Duodenal mucosa (tissue), 2 donors: Measurements from ENCODE around the gene IGFBP2.

Experiments used
- H3K27ac ChIP-seq: one replicate; pipeline ENCODE4 v1.7.0; 2013; ENCODE audit warnings: low read depth, low read length
- H3K27me3 ChIP-seq, 2 donors: one replicate each; pipeline ENCODE4 v1.7.0; 2013; ENCODE audit warnings: low read length in 2 of 2, control low read depth in 1 of 2; ENCODE audit not compliant: insufficient read depth in 2 of 2, control insufficient read depth in 1 of 2
- H3K36me3 ChIP-seq, 2 donors: one replicate each; pipeline ENCODE4 v1.7.0; 2013; ENCODE audit warnings: low read length in 2 of 2, control low read depth in 1 of 2; ENCODE audit not compliant: insufficient read depth in 2 of 2, control insufficient read depth in 1 of 2
- H3K4me1 ChIP-seq, 2 donors: one replicate each; pipeline ENCODE4 v1.7.0; 2013; ENCODE audit warnings: low read length in 2 of 2, control low read depth in 1 of 2; ENCODE audit not compliant: insufficient read depth in 2 of 2, control insufficient read depth in 1 of 2
- H3K4me3 ChIP-seq, 2 donors: one replicate each; pipeline ENCODE4 v1.7.0; 2013; ENCODE audit warnings: low read length in 2 of 2, low read depth in 1 of 2
- H3K9ac ChIP-seq, 2 donors: one replicate each; pipeline ENCODE4 v1.7.0; 2013; ENCODE audit warnings: low read length in 2 of 2, low read depth in 1 of 2
- H3K9me3 ChIP-seq, 2 donors: one replicate each; pipeline ENCODE4 v1.7.0; 2013; ENCODE audit warnings: low read length in 2 of 2, control low read depth in 1 of 2; ENCODE audit not compliant: control insufficient read depth in 1 of 2

IGFBP2 gene

GRCh38 chr2:216651351-216651881 lies 18.2 kb downstream of the IGFBP2 start:
- H3K27me3 ChIP-seq: no peaks in the 10 kb centered on the region
- no peak overlapping the region for H3K9ac ChIP-seq
- H3K27ac ChIP-seq: no peak overlapping the region
- H3K36me3 ChIP-seq: no peaks in the 10 kb centered on the region
- H3K9me3 ChIP-seq: no peaks in the 10 kb centered on the region
- H3K4me1 ChIP-seq: peaks cover 7 to 19% of the 10 kb centered on the region in 2 donors
- no peak overlapping the region for H3K4me3 ChIP-seq

DNA sequence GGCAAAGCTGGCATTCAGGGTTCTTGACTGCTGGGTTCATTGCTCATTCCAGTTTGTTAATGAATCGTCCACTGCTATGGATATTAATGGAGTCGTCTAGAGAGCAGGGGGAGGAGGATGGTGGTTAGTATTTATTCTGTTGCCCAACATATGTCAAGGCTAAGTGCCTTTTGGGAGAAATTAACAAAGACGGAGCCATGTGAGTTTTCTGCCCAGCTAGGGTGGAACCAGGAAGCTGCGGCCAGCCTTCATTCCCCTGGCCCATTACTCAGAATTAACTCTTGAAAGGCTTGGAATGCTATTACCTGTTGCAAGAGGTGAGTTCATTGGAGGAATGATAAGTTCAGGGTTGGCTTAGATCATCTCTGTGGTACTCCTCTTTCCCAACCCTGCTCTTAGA lies 19.3 kb downstream of the IGFBP2 start:
- Histone ChIP-seq H3K9ac (no peak overlapping the region), H3K4me1 (peaks cover 7 to 19% of the 10 kb centered on the region in 2 donors), H3K27me3 (no peaks in the 10 kb centered on the region), H3K27ac (no peak overlapping the region), H3K36me3 (peaks cover 0 to 5% of the 10 kb centered on the region in 2 donors), H3K9me3 (no peaks in the 10 kb centered on the region), H3K4me3 (no peak overlapping the region)

DNA sequence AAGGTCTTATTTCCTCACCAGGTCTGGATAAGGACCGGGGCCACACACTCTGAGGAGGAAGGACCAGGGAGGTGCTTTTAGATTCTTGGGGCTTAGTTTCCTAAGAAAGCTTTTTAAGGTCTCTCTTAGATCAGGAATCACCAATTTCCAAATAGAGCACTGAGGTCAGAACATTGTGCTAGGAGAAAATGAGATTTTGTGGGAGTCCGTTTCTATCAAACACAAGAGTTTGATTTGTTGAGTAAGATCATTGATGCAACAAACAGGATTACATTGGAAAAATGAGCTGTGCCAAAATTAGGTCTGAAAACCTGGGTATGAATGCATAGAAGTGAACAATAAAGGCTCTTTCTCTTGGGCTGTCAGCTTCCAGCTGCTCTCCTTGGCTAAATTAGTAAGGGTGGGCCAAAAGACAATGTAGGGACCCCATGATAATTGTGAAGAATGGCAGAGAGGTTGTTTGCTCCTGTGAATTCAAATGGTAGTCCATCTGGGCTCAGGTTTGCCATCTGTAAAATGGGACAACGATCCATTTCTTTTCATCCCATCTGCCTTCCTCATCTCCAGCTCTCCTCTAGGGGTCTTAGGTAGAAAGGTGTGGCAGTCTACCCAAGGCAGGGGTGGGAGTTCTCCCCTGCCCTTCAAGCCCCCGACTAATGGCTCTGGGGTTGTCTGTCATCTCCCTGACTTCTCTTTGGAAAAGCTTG lies 20.0 kb downstream of the IGFBP2 start:
- Histone ChIP-seq H3K4me1 (peaks cover 7 to 19% of the 10 kb centered on the region in 2 donors), H3K9ac (no peak overlapping the region), H3K4me3 (no peak overlapping the region), H3K27ac (no peak overlapping the region), H3K9me3 (no peaks in the 10 kb centered on the region), H3K36me3 (peaks cover 0 to 5% of the 10 kb centered on the region in 2 donors), H3K27me3 (no peaks in the 10 kb centered on the region)

GRCh38 chr2:216653931-216654365 lies 20.7 kb downstream of the IGFBP2 start:
- no peak overlapping the region for H3K27ac ChIP-seq
- no peak overlapping the region for H3K9ac ChIP-seq
- no peak overlapping the region for H3K4me3 ChIP-seq
- H3K4me1 ChIP-seq: peaks cover 9 to 23% of the 10 kb centered on the region in 2 donors
- H3K9me3 ChIP-seq: no peaks in the 10 kb centered on the region
- H3K36me3 ChIP-seq: peaks cover 0 to 5% of the 10 kb centered on the region in 2 donors
- no peaks in the 10 kb centered on the region for H3K27me3 ChIP-seq

GRCh38 chr2:216654528-216655052 lies 21.4 kb downstream of the IGFBP2 start:
- Histone ChIP-seq H3K4me1 (peaks cover 10 to 29% of the 10 kb centered on the region in 2 donors), H3K27ac (no peak overlapping the region), H3K27me3 (no peaks in the 10 kb centered on the region), H3K4me3 (no peak overlapping the region), H3K9me3 (no peaks in the 10 kb centered on the region), H3K36me3 (peaks cover 0 to 5% of the 10 kb centered on the region in 2 donors), H3K9ac (no peak overlapping the region)

GRCh38 chr2:216657086-216657855 lies 24.1 kb downstream of the IGFBP2 start:
- no peak overlapping the region for H3K27ac ChIP-seq
- no peaks in the 10 kb centered on the region for H3K27me3 ChIP-seq
- no peaks in the 10 kb centered on the region for H3K9me3 ChIP-seq
- peaks cover 3 to 10% of the 10 kb centered on the region in 2 donors for H3K36me3 ChIP-seq
- H3K9ac ChIP-seq: no peak overlapping the region
- H3K4me1 ChIP-seq: peaks cover 10 to 25% of the 10 kb centered on the region in 2 donors
- H3K4me3 ChIP-seq: no peak overlapping the region

GRCh38 chr2:216657980-216658379 lies 24.8 kb downstream of the IGFBP2 start:
- Histone ChIP-seq H3K36me3 (peaks cover 3 to 10% of the 10 kb centered on the region in 2 donors), H3K9ac (no peak overlapping the region), H3K9me3 (no peaks in the 10 kb centered on the region), H3K4me1 (peaks cover 10 to 25% of the 10 kb centered on the region in 2 donors), H3K27ac (no peak overlapping the region), H3K4me3 (no peak overlapping the region), H3K27me3 (no peaks in the 10 kb centered on the region)

DNA sequence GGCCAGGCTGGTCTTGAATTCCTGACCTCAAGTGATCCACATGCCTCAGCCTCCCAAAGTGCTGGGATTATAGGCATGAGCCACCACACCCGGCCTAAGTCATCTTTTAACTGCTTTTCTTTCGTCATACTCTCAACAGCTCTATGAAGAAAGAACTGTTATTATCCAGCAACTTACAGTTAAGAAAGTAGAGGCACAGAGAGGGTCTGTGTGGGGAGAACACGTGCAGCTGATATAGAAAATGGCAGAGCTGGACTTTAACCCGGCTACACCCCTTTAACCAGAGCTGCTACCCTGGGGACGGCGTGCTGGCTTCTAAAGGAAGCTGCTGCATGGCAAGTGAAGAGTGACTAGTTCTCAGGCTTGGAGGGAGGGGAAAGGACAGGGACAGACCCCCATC lies 25.5 kb downstream of the IGFBP2 start:
- Histone ChIP-seq H3K4me3 (no peak overlapping the region), H3K9ac (no peak overlapping the region), H3K27me3 (no peaks in the 10 kb centered on the region), H3K27ac (no peak overlapping the region), H3K9me3 (no peaks in the 10 kb centered on the region), H3K36me3 (peaks cover 6 to 15% of the 10 kb centered on the region in 2 donors), H3K4me1 (peaks cover 10 to 21% of the 10 kb centered on the region in 2 donors)

- H3K4me3 ChIP-seq: no peak overlapping the region
- H3K9ac ChIP-seq: no peak overlapping the region
- peaks cover 6 to 15% of the 10 kb centered on the region in 2 donors for H3K36me3 ChIP-seq
- H3K27me3 ChIP-seq: no peaks in the 10 kb centered on the region
- no peak overlapping the region for H3K27ac ChIP-seq
- H3K4me1 ChIP-seq: peaks cover 7 to 17% of the 10 kb centered on the region in 2 donors
- no peaks in the 10 kb centered on the region for H3K9me3 ChIP-seq
These were observed 26.1 kb downstream of the IGFBP2 start for GRCh38 chr2:216659276-216659675.

DNA sequence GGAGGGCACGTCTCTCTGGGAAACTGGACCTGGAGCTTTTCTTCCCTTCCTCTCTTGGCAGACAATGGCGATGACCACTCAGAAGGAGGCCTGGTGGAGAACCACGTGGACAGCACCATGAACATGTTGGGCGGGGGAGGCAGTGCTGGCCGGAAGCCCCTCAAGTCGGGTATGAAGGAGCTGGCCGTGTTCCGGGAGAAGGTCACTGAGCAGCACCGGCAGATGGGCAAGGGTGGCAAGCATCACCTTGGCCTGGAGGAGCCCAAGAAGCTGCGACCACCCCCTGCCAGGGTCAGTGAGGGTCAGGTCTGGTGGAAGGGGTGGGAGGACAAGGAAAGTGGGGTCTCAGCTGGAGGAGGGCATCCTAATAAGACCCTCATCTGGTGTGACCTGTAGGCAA lies 27.3 kb downstream of the IGFBP2 start:
- Histone ChIP-seq H3K36me3 (peaks cover 6 to 15% of the 10 kb centered on the region in 2 donors), H3K27me3 (no peaks in the 10 kb centered on the region), H3K27ac (no peak overlapping the region), H3K4me3 (no peak overlapping the region), H3K9me3 (no peaks in the 10 kb centered on the region), H3K4me1 (peaks cover 11 to 25% of the 10 kb centered on the region in 2 donors), H3K9ac (no peak overlapping the region)
